ENCODE measurements around the gene PLA2G3. TPM values are rescaled to one million over a fixed set of nuclear protein-coding genes. Genes with fewer than 3 reads are reported as not detected.

The PLA2G3 gene
- total RNA-seq, 1 experiment from 2014 or later = not detected

Small RNAs within 50 kb of the gene (microRNA-seq; reads per million reads assigned to microRNA genes)
- 9.5 reads per million, percentile 28 among the genes with 10 or more reads in this experiment for gene MIR3928 (ENCODE audit: unreplicated experiment)

Other genes starting within 250 kb of the PLA2G3 start
- 31.5 TPM for gene MORC2, start 171.7 kb downstream of the PLA2G3 start, total RNA-seq (2021; ENCODE audit: unreplicated experiment)
- gene TUG1, start 171.2 kb downstream of the PLA2G3 start, total RNA-seq (2021; ENCODE audit: unreplicated experiment) = 69.8 TPM
- gene SMTN, start 59.2 kb downstream of the PLA2G3 start, total RNA-seq (2021; ENCODE audit: unreplicated experiment) = 71.7 TPM
- gene SELENOM, start 32.9 kb downstream of the PLA2G3 start, total RNA-seq (2021; ENCODE audit: unreplicated experiment) = 84.4 TPM
- gene INPP5J, start 17.5 kb downstream of the PLA2G3 start, total RNA-seq (2021; ENCODE audit: unreplicated experiment) = 1.7 TPM
- gene RNF185, start 19.7 kb upstream of the PLA2G3 start, total RNA-seq (2021; ENCODE audit: unreplicated experiment) = 23.5 TPM
- 12.6 TPM for gene LIMK2, start 71.8 kb upstream of the PLA2G3 start, total RNA-seq (2021; ENCODE audit: unreplicated experiment)
- 3.6 TPM for gene PIK3IP1, start 152.0 kb upstream of the PLA2G3 start, total RNA-seq (2021; ENCODE audit: unreplicated experiment)
- gene PATZ1, start 205.8 kb upstream of the PLA2G3 start, total RNA-seq (2021; ENCODE audit: unreplicated experiment) = 18.6 TPM

All from Panc1 (cell line).